Keratinocyte (primary cell): Measurements from ENCODE around the gene C1orf56.

Experiments
- CTCF ChIP-seq, 3 experiments: IDR thresholded peaks in 1 of 3; conservative IDR thresholded peaks in 1 of 3; optimal IDR thresholded peaks in 1 of 3; 2 replicates in 2 of 3; 3 replicates in 1 of 3; pipeline versions ENCODE3 to v1.5.1; 2011; ENCODE audit warnings: low read length in 3 of 3, mild to moderate bottlenecking in 3 of 3, moderate library complexity in 2 of 3, control low read depth in 1 of 3, inconsistent platforms in 1 of 3; ENCODE audit not compliant: insufficient read depth in 2 of 3; ENCODE audit errors: extremely low read depth in 1 of 3
- EZH2 ChIP-seq: IDR thresholded peaks from one replicate; pipeline ENCODE4 v1.6.1; 2012; ENCODE audit warnings: inconsistent platforms, mild to moderate bottlenecking, low read length, moderate library complexity

- TF ChIP-seq CTCF (optimal IDR thresholded peaks at IDR 0.05 in 1 of 3, IDR thresholded peaks at IDR 0.05 in 1 of 3, conservative IDR thresholded peaks at IDR 0.05 in 1 of 3; ENCODE audit: extremely low read depth in 1 of 3, insufficient read depth in 2 of 3, low read length in 3 of 3) = no peak
- TF ChIP-seq EZH2 = no peak
These were observed 7.5 kb downstream of the C1orf56 start for GRCh38 chr1:151054971-151055547.
